Effector CD8-positive, alpha-beta T cell (primary cell): ENCODE measurements around the gene GATC.

Experiments used
- DNase-seq: peaks from one replicate; lab custom pipeline; 2025; lab: John Stamatoyannopoulos, UW
- total RNA-seq, 4 experiments: gene quantifications; one replicate each; lab custom pipeline; 2026; lab: John Stamatoyannopoulos, UW

GATC gene
- total RNA-seq = 41.1 to 73.5 (median 64.6) reads per million in 4 experiments

GRCh38 chr12:120445911-120446843, at the start of gene GATC, which contains the start of gene TRIAP1:
TSS of gene GATC (plus strand) at chr12:120446444. CDS start at chr12:120446481, 37 bp downstream.
TSS of gene TRIAP1 (minus strand) at chr12:120446384. CDS start at chr12:120446372, 12 bp downstream.
- DNase-seq = peak; percentile 72

GRCh38 chr12:120397824-120398540, 48.3 kb upstream of the GATC start:
- no peak for DNase-seq

- no peak for DNase-seq
Observed at GRCh38 chr12:120399531-120399930, 46.7 kb upstream of the GATC start.

GRCh38 chr12:120402217-120402616, 44.0 kb upstream of the GATC start:
- no peak for DNase-seq

GRCh38 chr12:120403869-120404268, 42.4 kb upstream of the GATC start:
- DNase-seq = no peak

- DNase-seq = no peak
Observed at GRCh38 chr12:120404271-120404670, 42.0 kb upstream of the GATC start.

GRCh38 chr12:120406069-120406468, 40.2 kb upstream of the GATC start:
- no peak for DNase-seq

- no peak for DNase-seq
Observed at GRCh38 chr12:120406553-120406952, 39.7 kb upstream of the GATC start.

GRCh38 chr12:120408771-120409170, 37.5 kb upstream of the GATC start:
- DNase-seq = no peak

GRCh38 chr12:120412421-120412820, 33.8 kb upstream of the GATC start:
- DNase-seq = no peak

GRCh38 chr12:120413901-120414695, 32.1 kb upstream of the GATC start:
- no peak for DNase-seq

GRCh38 chr12:120416490-120417216, 29.6 kb upstream of the GATC start:
- no peak for DNase-seq

- no peak for DNase-seq
Observed at GRCh38 chr12:120417917-120418580, 28.2 kb upstream of the GATC start.

GRCh38 chr12:120421701-120422100, 24.5 kb upstream of the GATC start:
- no peak for DNase-seq

GRCh38 chr12:120422892-120423456, 23.3 kb upstream of the GATC start:
- no peak for DNase-seq

- DNase-seq = no peak
Observed at GRCh38 chr12:120425797-120426196, 20.4 kb upstream of the GATC start.

- no peak for DNase-seq
Observed at GRCh38 chr12:120428597-120429229, 17.5 kb upstream of the GATC start.

- DNase-seq = no peak
Observed at GRCh38 chr12:120429368-120429767, 16.9 kb upstream of the GATC start.

- DNase-seq = no peak
Observed at GRCh38 chr12:120432772-120433525, 13.3 kb upstream of the GATC start.
